Activated naive CD8-positive, alpha-beta T cell treated with anti-CD3 and anti-CD28 coated beads, Interleukin-2, amount 50 U/mL, for 24 hours (primary cell): ENCODE results near the gene RASEF.

Experiments
- ATAC-seq: fragments of 150-1000 bp; cut with Tn5 transposase; one replicate; pipeline ENCODE4 v1.10.0; 2021
- DNase-seq: peaks from one replicate; pipeline ENCODE4 v3.0.0; 2021
- H3K27ac Mint-ChIP-seq: one replicate; pipeline ENCODE4 v1.8.0; 2021; ENCODE audit warnings: mild to moderate bottlenecking, mixed read lengths
- H3K27me3 Mint-ChIP-seq: one replicate; pipeline ENCODE4 v1.8.0; 2021; ENCODE audit warnings: mixed read lengths
- H3K36me3 Mint-ChIP-seq: one replicate; pipeline ENCODE4 v1.8.0; 2021; ENCODE audit warnings: low read depth, mixed read lengths
- H3K4me1 Mint-ChIP-seq: one replicate; pipeline ENCODE4 v1.8.0; 2021; ENCODE audit warnings: mixed read lengths
- H3K4me3 Mint-ChIP-seq: one replicate; pipeline ENCODE4 v1.8.0; 2021; ENCODE audit warnings: mild to moderate bottlenecking, moderate library complexity, mixed read lengths
- H3K9me3 Mint-ChIP-seq: one replicate; pipeline ENCODE4 v1.8.0; 2021; ENCODE audit warnings: mixed read lengths

RASEF gene

GRCh38 chr9:83035143-83035542 is 27.8 kb downstream of the RASEF start:
- no peak overlapping the region for H3K4me3 Mint-ChIP-seq
- H3K27me3 Mint-ChIP-seq, result no peaks in the 10 kb centered on the region
- no peaks in the 10 kb centered on the region for H3K4me1 Mint-ChIP-seq
- no peak for DNase-seq
- H3K36me3 Mint-ChIP-seq, result no peaks in the 10 kb centered on the region
- ATAC-seq, result no peak
- no peaks in the 10 kb centered on the region for H3K9me3 Mint-ChIP-seq
- H3K27ac Mint-ChIP-seq, result no peak overlapping the region

DNA sequence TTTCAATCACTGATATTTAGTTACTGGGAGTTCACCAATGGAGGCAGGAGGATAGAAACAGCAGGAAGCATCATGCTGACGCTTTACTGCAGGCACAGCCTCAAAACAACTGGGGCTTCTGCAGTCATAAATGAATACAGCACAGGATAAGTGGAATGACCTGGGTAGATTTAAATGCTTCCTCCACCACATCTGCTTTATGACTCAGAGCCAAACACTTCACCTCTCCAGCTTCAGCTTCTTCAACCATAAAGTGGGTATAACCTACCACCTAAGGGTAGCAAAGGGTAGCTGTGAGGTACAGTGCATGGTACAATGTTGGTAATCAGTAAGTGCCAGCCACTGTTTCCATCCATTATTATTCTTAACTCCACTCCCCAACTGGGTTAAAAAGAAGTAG is 28.4 kb downstream of the RASEF start:
- no peaks in the 10 kb centered on the region for H3K4me1 Mint-ChIP-seq
- ATAC-seq (no peak), DNase-seq (no peak)
- H3K27ac Mint-ChIP-seq, result no peak overlapping the region
- H3K9me3 Mint-ChIP-seq, result no peaks in the 10 kb centered on the region
- no peaks in the 10 kb centered on the region for H3K36me3 Mint-ChIP-seq
- H3K27me3 Mint-ChIP-seq, result no peaks in the 10 kb centered on the region
- no peak overlapping the region for H3K4me3 Mint-ChIP-seq

- Mint-ChIP-seq H3K9me3 (no peaks in the 10 kb centered on the region), H3K36me3 (no peaks in the 10 kb centered on the region), H3K4me3 (no peak overlapping the region), H3K4me1 (no peaks in the 10 kb centered on the region), H3K27me3 (no peaks in the 10 kb centered on the region), H3K27ac (no peak overlapping the region)
- DNase-seq (no peak), ATAC-seq (no peak)
Measured at GRCh38 chr9:83034026-83034425, 28.9 kb downstream of the RASEF start.

GRCh38 chr9:83032065-83032625 is 30.8 kb downstream of the RASEF start:
- no peak for DNase-seq
- no peaks in the 10 kb centered on the region for H3K4me1 Mint-ChIP-seq
- no peak overlapping the region for H3K4me3 Mint-ChIP-seq
- ATAC-seq, result no peak
- no peak overlapping the region for H3K27ac Mint-ChIP-seq
- no peaks in the 10 kb centered on the region for H3K27me3 Mint-ChIP-seq
- H3K36me3 Mint-ChIP-seq, result no peaks in the 10 kb centered on the region
- no peaks in the 10 kb centered on the region for H3K9me3 Mint-ChIP-seq

DNA sequence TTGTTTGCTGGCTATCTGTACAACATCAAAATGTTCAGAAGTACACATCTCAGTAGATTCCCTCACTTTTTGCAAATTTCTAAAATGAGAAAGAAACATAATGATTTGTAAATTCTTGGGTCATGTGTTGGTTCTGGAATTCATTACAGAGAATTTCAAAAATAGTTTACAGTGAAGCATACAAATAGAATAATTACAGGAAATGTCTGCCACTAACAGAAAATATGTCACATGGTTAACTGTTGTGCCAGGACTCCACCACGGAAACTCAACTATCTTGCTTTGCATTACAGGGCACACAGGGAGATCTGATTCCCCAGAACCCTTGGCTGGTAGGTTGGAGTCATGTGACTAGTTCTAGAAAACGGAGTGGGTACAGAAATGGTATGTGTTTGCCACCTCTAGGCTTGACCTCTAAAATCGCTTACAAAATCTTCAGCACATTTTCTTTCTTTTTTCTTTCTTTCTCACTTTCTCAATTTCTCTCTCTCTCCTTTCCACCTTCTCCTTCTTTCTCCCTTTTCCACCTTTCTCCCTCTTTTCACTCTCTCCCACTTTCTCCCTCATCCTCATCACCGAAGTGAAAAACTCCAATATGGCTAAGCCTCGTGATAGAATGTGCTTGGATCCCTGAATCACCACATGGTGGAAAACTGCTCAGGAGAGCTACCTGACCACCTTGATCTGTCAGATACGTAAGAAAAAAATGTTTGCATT is 32.4 kb downstream of the RASEF start:
- no peaks in the 10 kb centered on the region for H3K9me3 Mint-ChIP-seq

DNA sequence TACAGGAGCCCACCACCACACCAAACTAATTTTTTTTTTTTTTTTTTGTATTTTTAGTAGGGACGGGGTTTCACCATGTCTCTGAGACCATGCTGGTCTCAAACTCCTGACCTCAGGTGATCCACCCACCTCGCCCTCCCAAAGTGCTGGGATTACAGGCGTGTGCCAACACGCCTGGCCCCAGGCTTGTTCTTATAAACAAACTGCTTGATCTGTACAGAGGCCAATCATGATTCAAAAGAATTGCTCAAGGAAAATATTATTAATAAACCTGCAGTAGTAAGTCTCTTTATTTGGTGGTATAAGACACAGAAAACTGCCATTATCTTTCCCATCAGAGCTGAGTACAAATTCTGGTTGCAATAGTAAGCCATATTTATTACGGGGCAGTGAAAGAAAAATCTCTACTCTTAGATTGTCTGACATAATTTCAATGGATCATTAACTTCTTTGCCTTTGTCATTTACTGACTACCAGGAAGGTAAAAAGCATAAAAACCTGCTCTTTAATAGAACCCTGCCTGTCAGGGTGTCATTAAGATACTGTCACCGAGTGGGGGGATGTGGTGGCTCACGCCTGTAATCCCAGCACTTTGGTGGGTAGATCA is 33.3 kb downstream of the RASEF start:
- ATAC-seq, result no peak
- no peak overlapping the region for H3K27ac Mint-ChIP-seq

More for the DNA sequence above, 32.4 kb downstream of the RASEF start:
- no peak for DNase-seq
- Mint-ChIP-seq H3K27me3 (no peaks in the 10 kb centered on the region), H3K36me3 (no peaks in the 10 kb centered on the region), H3K4me1 (no peaks in the 10 kb centered on the region), H3K27ac (no peak overlapping the region), H3K4me3 (no peak overlapping the region)
- no peak for ATAC-seq

DNA sequence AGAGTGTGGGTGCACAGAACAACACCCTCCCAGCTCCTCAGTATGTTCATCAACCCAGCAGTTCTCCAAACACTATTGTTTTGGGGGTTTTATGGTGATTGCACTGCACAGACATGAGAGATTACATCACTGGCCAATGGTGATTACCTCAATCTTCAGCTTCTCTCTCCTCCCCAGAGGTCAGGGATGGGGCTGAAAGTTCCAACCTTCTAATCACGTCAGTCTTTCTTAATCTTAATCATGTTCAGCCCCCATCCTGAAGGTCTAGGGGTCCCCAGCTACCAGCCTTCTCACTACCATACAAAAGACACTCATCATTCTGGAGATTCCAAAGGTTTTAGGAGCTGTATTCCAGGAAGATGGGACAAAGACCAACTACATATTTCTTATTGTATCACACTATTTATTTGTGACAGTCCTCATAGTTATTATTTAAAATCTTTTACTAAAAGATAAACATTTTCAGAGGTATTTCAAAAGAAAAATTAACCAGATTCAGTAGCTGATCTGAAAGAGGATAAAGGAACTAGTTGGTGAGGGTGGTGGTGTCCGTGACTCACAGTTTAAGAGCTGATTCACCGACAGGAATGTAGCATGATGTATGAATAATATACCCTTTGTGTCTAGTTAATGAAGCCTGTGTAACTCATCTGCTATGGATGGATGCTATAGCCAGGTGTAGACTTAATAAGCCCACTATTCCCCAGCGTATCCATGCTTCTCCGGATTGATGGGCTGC is 35.6 kb downstream of the RASEF start:
- no peaks in the 10 kb centered on the region for H3K36me3 Mint-ChIP-seq
- DNase-seq, result no peak

More for the DNA sequence above, 33.3 kb downstream of the RASEF start:
- Mint-ChIP-seq H3K27me3 (no peaks in the 10 kb centered on the region), H3K4me3 (no peak overlapping the region), H3K9me3 (no peaks in the 10 kb centered on the region), H3K36me3 (no peaks in the 10 kb centered on the region), H3K4me1 (no peaks in the 10 kb centered on the region)
- DNase-seq, result no peak

GRCh38 chr9:83024506-83025125 is 38.3 kb downstream of the RASEF start:
- Mint-ChIP-seq H3K4me1 (no peaks in the 10 kb centered on the region), H3K36me3 (no peaks in the 10 kb centered on the region), H3K27me3 (peaks cover 2% of the 10 kb centered on the region), H3K27ac (no peak overlapping the region), H3K4me3 (no peak overlapping the region), H3K9me3 (no peaks in the 10 kb centered on the region)
- ATAC-seq, result no peak
- no peak for DNase-seq

More for the DNA sequence above, 35.6 kb downstream of the RASEF start:
- H3K9me3 Mint-ChIP-seq, result no peaks in the 10 kb centered on the region
- H3K4me3 Mint-ChIP-seq, result no peak overlapping the region
- H3K27ac Mint-ChIP-seq, result no peak overlapping the region
- H3K27me3 Mint-ChIP-seq, result peaks cover 2% of the 10 kb centered on the region
- ATAC-seq, result no peak
- H3K4me1 Mint-ChIP-seq, result no peaks in the 10 kb centered on the region

- Mint-ChIP-seq H3K9me3 (no peaks in the 10 kb centered on the region), H3K27ac (no peak overlapping the region), H3K4me3 (no peak overlapping the region), H3K27me3 (peaks cover 2% of the 10 kb centered on the region), H3K4me1 (no peaks in the 10 kb centered on the region), H3K36me3 (no peaks in the 10 kb centered on the region)
- no peak for ATAC-seq
- DNase-seq, result no peak
Measured at GRCh38 chr9:83023151-83023550, 39.8 kb downstream of the RASEF start.

GRCh38 chr9:83020864-83021263 is 42.1 kb downstream of the RASEF start:
- Mint-ChIP-seq H3K36me3 (no peaks in the 10 kb centered on the region), H3K4me3 (no peak overlapping the region), H3K9me3 (no peaks in the 10 kb centered on the region), H3K4me1 (no peaks in the 10 kb centered on the region), H3K27ac (no peak overlapping the region), H3K27me3 (peaks cover 2% of the 10 kb centered on the region)
- DNase-seq, result no peak
- no peak for ATAC-seq

- no peaks in the 10 kb centered on the region for H3K36me3 Mint-ChIP-seq
- no peaks in the 10 kb centered on the region for H3K9me3 Mint-ChIP-seq
- ATAC-seq (no peak), DNase-seq (no peak)
- peaks cover 2% of the 10 kb centered on the region for H3K27me3 Mint-ChIP-seq
- no peak overlapping the region for H3K27ac Mint-ChIP-seq
- no peaks in the 10 kb centered on the region for H3K4me1 Mint-ChIP-seq
- no peak overlapping the region for H3K4me3 Mint-ChIP-seq
Measured at GRCh38 chr9:83020327-83020726, 42.6 kb downstream of the RASEF start.

GRCh38 chr9:83019246-83019645 is 43.7 kb downstream of the RASEF start:
- no peaks in the 10 kb centered on the region for H3K4me1 Mint-ChIP-seq
- H3K9me3 Mint-ChIP-seq, result no peaks in the 10 kb centered on the region
- H3K27me3 Mint-ChIP-seq, result peaks cover 2% of the 10 kb centered on the region
- DNase-seq, result no peak
- ATAC-seq, result no peak
- no peaks in the 10 kb centered on the region for H3K36me3 Mint-ChIP-seq
- no peak overlapping the region for H3K4me3 Mint-ChIP-seq
- no peak overlapping the region for H3K27ac Mint-ChIP-seq

DNA sequence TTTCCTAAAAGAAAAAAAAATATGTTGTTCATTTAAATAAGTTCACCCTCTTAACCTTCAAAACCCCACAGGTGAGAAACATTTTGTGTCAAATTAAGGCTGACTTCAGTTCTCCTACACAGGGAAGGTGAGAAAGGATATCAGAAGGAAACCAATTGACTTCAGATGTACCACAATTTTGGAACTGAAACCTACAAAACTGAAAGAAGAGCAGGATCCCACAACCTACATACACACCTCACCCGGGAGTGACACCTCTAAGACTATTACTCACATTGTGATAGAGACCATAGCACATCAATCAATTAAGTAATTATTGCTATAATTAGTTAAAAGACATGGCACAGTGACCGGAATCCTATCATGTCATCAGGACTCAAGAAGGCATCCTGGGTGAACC is 47.0 kb downstream of the RASEF start:
- no peak overlapping the region for H3K4me3 Mint-ChIP-seq
- peaks cover 1% of the 10 kb centered on the region for H3K4me1 Mint-ChIP-seq
- no peaks in the 10 kb centered on the region for H3K9me3 Mint-ChIP-seq
- ATAC-seq, result no peak
- no peaks in the 10 kb centered on the region for H3K36me3 Mint-ChIP-seq
- no peak for DNase-seq
- no peak overlapping the region for H3K27ac Mint-ChIP-seq
- H3K27me3 Mint-ChIP-seq, result no peaks in the 10 kb centered on the region

DNA sequence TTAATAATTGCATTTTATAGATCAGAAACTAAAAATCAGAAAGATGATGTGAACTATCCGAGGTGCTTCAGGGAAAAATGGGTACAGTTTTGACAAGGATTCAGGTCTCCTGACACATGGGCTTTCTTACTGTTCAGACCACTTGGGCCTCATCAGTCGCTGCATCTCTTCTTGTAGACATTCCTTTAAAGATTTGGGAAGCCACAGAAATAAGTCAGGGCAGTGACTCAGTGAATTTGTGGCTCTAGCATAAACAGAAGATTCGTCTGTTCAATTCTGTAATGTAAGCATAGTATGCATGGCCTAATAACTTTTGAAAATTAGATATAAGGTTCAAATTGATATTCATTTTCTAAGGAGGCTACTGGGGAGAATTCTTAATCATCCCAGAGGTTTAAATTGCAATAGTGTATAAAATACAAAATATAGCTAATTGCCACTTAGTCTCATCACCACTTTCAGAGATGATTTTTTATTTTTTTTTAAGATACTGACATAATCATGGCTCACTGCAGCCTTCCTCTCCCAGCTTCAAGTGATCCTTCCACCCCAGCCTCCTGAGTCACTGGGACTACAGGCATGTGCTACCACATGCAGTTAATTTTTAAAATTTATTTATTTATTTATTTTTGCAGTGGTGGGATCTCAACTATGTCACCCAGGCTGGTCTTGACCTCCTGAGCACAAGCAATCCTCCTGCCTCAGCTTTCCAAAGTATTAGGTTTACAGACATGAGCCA is 48.9 kb downstream of the RASEF start:
- no peaks in the 10 kb centered on the region for H3K27me3 Mint-ChIP-seq
- DNase-seq, result no peak
- H3K9me3 Mint-ChIP-seq, result no peaks in the 10 kb centered on the region

More for the DNA sequence above, 48.9 kb downstream of the RASEF start:
- H3K4me1 Mint-ChIP-seq, result peaks cover 1% of the 10 kb centered on the region
- no peaks in the 10 kb centered on the region for H3K36me3 Mint-ChIP-seq
- H3K27ac Mint-ChIP-seq, result no peak overlapping the region
- no peak for ATAC-seq
- H3K4me3 Mint-ChIP-seq, result no peak overlapping the region
